AG09319 (cell line): Measurements from ENCODE around the gene SLC25A39.

Source experiments
- DNase-seq: peaks from one replicate; pipeline ENCODE4 v3.0.0-alpha.2; 2010; ENCODE audit warnings: low read depth; ENCODE audit errors: extremely low read depth
- CTCF ChIP-seq: IDR thresholded peaks from 2 replicates; pipeline ENCODE4 v1.5.1; 2011; ENCODE audit warnings: low read depth, mild to moderate bottlenecking, inconsistent platforms, low read length, moderate library complexity

Gene SLC25A39

DNA sequence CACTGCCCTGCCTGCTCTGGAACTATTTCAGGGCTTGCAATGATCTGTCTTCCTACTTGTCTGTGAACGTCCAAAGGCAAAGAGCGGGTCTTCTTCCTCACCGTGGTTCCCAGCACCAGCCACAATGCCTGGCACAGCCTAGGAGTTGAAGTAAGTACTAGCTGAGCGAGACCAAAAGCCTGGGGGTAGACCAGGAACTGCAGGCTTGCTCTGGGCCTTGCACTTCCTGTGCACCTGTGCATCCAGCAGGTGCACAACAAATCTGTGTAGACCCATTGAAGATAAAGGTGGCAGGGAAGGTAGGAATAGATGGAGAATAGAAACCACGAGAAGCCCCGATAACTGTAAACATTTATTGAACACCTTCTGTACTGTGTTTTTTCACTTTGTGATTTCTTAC, 34.4 kb upstream of the SLC25A39 start:
- no peak for TF ChIP-seq CTCF
- DNase-seq = no peak

DNA sequence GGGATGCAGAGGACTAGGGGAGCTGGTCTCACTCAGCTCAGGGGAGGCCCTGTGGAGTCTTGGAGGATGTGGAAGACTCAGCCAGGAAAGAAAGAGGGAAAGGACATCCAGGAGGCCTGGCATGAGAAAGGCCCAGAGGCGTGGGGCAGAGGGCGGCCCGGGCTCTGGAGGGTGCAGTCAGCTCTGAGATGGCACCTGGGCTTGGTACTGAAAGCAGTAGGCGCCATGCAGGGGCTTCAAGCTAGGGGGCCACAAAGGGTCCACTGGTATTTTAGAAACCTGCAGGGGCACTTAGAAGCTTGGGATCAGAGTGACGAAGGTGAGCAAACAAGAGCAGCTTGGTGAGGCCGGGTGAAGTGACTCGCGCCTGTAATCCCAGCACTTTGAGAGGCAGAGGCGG, 33.4 kb upstream of the SLC25A39 start:
- no peak for DNase-seq

DNA sequence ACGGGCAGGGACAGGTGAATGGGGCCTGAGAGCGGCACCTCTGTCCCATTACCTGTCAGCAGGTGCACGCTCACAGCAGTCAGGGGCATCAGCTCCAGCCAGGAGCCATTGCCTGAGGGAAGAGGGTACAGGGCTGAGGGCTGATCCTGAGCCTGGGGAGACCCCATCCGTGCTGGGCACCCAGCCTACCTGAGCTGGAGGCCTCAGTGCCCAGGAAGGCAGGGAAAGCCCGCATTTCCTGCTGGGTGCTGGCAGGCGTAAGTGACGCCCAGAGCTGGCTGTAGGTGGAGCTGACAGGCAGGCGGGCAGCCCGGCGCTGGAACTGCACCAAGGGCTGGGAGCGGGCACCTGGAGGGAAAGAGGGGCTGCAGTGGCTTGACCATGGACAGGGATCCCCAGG, 31.6 kb upstream of the SLC25A39 start:
- DNase-seq = no peak
- TF ChIP-seq CTCF = no peak

More for the DNA sequence above, 33.4 kb upstream of the SLC25A39 start:
- no peak for TF ChIP-seq CTCF

GRCh38 chr17:44355642-44356099, 31.0 kb upstream of the SLC25A39 start:
- no peak for DNase-seq
- no peak for TF ChIP-seq CTCF

- DNase-seq = no peak
- TF ChIP-seq CTCF = peak; percentile 24
Measured at GRCh38 chr17:44354582-44355561, 30.2 kb upstream of the SLC25A39 start.

DNA sequence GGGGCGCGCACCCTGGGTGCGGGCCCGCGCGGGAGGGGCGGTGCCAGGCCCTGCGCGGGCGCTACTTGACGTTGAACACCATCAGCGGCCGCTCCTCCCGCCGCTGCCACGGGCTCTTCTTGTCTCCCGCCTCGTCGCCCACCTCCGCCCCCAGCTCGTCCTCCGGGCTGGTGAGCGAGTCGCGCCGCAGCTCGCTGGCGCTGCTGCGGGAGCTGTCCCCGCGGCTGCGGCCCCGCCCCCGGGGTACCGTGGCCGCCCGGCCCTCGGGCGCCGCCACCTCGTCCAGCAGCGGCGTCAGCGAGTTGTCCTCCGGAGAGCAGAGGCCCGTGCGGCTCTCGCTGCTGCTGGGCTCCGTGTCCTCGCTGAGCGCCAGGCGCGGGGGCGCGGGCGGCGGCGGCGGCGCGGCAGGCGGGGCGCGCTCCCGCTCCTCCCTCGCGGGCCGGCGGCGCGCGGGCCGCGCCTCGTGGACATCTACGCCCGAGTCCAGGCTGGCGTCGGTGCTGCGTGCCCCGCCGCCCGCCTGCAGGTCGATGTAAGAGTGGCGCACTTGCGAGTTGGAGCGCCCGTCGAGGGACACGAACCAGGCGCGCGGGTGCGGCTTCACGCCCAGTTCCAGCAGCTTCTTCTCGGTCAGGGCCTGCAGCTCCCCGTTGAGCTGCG, 29.2 kb upstream of the SLC25A39 start:
- DNase-seq = no peak
- no peak for TF ChIP-seq CTCF
